MM.1S (cell line): Measurements from ENCODE around the gene CR1.
"Not testable (repeated sequence)": the region's sequence is repeated elsewhere in the genome, so short reads cannot be mapped to it uniquely, and the experiment has no call there.

ENCODE experiments used
- DNase-seq: peaks from one replicate; pipeline ENCODE4 v3.0.0-alpha.2; 2015
- H2AFZ ChIP-seq: fragments of 300-600 bp; sonication (generic); 2 replicates; pipeline ENCODE4 v1.6.0; 2016; ENCODE audit warnings: antibody characterized with exemption, low read length
- H3F3A ChIP-seq: fragments of 300-600 bp; sonication (generic); 2 replicates; pipeline ENCODE4 v1.6.1; 2016; ENCODE audit warnings: mild to moderate bottlenecking, antibody characterized with exemption, low read length, moderate library complexity, mixed read lengths; ENCODE audit not compliant: insufficient read depth
- H3K27ac ChIP-seq: fragments of 300-600 bp; sonication (generic); 2 replicates; pipeline ENCODE4 v1.5.1; 2016; ENCODE audit warnings: mild to moderate bottlenecking, low read length
- H3K27me3 ChIP-seq: fragments of 300-600 bp; sonication (generic); replicated peaks from 2 replicates; pipeline ENCODE4 v1.6.0; 2016; ENCODE audit warnings: low read length; ENCODE audit not compliant: insufficient read depth
- H3K36me3 ChIP-seq: fragments of 300-600 bp; sonication (generic); replicated peaks from 2 replicates; pipeline ENCODE4 v1.6.1; 2016; ENCODE audit warnings: mild to moderate bottlenecking, low read length, mixed read lengths; ENCODE audit not compliant: insufficient read depth
- H3K4me1 ChIP-seq: fragments of 300-600 bp; sonication (generic); 2 replicates; pipeline ENCODE4 v1.6.1; 2016; ENCODE audit warnings: low read length, mixed read lengths
- H3K4me2 ChIP-seq: fragments of 300-600 bp; sonication (generic); 2 replicates; pipeline ENCODE4 v1.6.0; 2016; ENCODE audit warnings: low read depth, low read length
- H3K4me3 ChIP-seq: fragments of 300-600 bp; sonication (generic); 2 replicates; pipeline ENCODE4 v1.5.1; 2016; ENCODE audit warnings: low read length, mixed read lengths
- H3K79me2 ChIP-seq: fragments of 300-600 bp; sonication (generic); 2 replicates; pipeline ENCODE4 v1.6.1; 2016; ENCODE audit warnings: mixed run types, low read length, mixed read lengths
- H3K9ac ChIP-seq: fragments of 300-600 bp; sonication (generic); 2 replicates; pipeline ENCODE4 v1.6.1; 2016; ENCODE audit warnings: low read length, mixed read lengths
- H3K9me2 ChIP-seq: fragments of 300-600 bp; sonication (generic); replicated peaks from 2 replicates; pipeline ENCODE4 v1.6.1; 2016; ENCODE audit warnings: mild to moderate bottlenecking, low read length, mixed read lengths; ENCODE audit not compliant: insufficient read depth
- H3K9me3 ChIP-seq: fragments of 300-600 bp; sonication (generic); replicated peaks from 2 replicates; pipeline ENCODE4 v1.6.1; 2016; ENCODE audit warnings: mild to moderate bottlenecking, low read length, mixed read lengths; ENCODE audit not compliant: insufficient read depth
- H4K20me1 ChIP-seq: fragments of 300-600 bp; sonication (generic); 2 replicates; pipeline ENCODE4 v1.6.1; 2016; ENCODE audit warnings: mild to moderate bottlenecking, low read length, moderate library complexity, mixed read lengths; ENCODE audit not compliant: insufficient read depth
- CTCF ChIP-seq: fragments of 300-600 bp; sonication (generic); IDR thresholded peaks from 2 replicates; pipeline ENCODE4 v1.5.1; 2016; ENCODE audit warnings: antibody characterized with exemption, low read length, mixed read lengths
- EZH2 ChIP-seq: fragments of 300-600 bp; sonication (generic); optimal IDR thresholded peaks from 2 replicates; pipeline ENCODE3; 2017; ENCODE audit warnings: low read depth, mild to moderate bottlenecking, antibody characterized with exemption, low read length, mixed read lengths
- EZH2phosphoT487 ChIP-seq: fragments of 300-600 bp; sonication (generic); IDR thresholded peaks from 2 replicates; pipeline ENCODE4 v1.6.1; 2018; ENCODE audit warnings: antibody characterized with exemption, low read length

Gene CR1

GRCh38 chr1:207635569-207636186 lies 139.7 kb downstream of the CR1 start:
- not testable (repeated sequence) for H3K9ac ChIP-seq, H2AFZ ChIP-seq, H3K79me2 ChIP-seq, H3K4me3 ChIP-seq, H3K27me3 ChIP-seq, H3K36me3 ChIP-seq, H3K4me1 ChIP-seq, H3F3A ChIP-seq, H3K9me2 ChIP-seq, H3K4me2 ChIP-seq, DNase-seq, H3K9me3 ChIP-seq, H4K20me1 ChIP-seq, H3K27ac ChIP-seq

GRCh38 chr1:207638487-207639145 lies 142.7 kb downstream of the CR1 start:
- not testable (repeated sequence) for H3K27ac ChIP-seq, H3K36me3 ChIP-seq, H3K9me2 ChIP-seq, H3K79me2 ChIP-seq, H2AFZ ChIP-seq, H3F3A ChIP-seq, DNase-seq, H3K4me2 ChIP-seq, H3K4me3 ChIP-seq, H3K4me1 ChIP-seq, H3K9me3 ChIP-seq, H3K27me3 ChIP-seq, H4K20me1 ChIP-seq, H3K9ac ChIP-seq

- DNase-seq, H3K79me2 ChIP-seq, H3F3A ChIP-seq, H4K20me1 ChIP-seq, H3K9me2 ChIP-seq, H3K9me3 ChIP-seq, H3K36me3 ChIP-seq, H2AFZ ChIP-seq, H3K9ac ChIP-seq, H3K4me2 ChIP-seq, H3K27me3 ChIP-seq, H3K4me1 ChIP-seq, H3K27ac ChIP-seq, H3K4me3 ChIP-seq: not testable (repeated sequence)
Measured at GRCh38 chr1:207639362-207639761, 143.4 kb downstream of the CR1 start.

- Histone ChIP-seq H3K4me2 (no peak overlapping the region), H3K36me3 (no peaks in the 10 kb centered on the region), H3K4me3 (no peak overlapping the region), H3K9me3 (no peaks in the 10 kb centered on the region), H3K27ac (no peak overlapping the region), H3F3A (no peaks in the 10 kb centered on the region), H3K9ac (no peak overlapping the region), H3K9me2 (no peaks in the 10 kb centered on the region), H4K20me1 (no peaks in the 10 kb centered on the region), H3K79me2 (no peaks in the 10 kb centered on the region), H3K4me1 (no peaks in the 10 kb centered on the region), H2AFZ (no peak overlapping the region), H3K27me3 (no peaks in the 10 kb centered on the region)
- TF ChIP-seq EZH2phosphoT487 (no peak), EZH2 (no peak), CTCF (no peak)
- DNase-seq, result no peak
Measured at GRCh38 chr1:207644166-207644851, 148.4 kb downstream of the CR1 start.
